Effector memory CD8-positive, alpha-beta T cell (primary cell): ENCODE results near the gene MAN1A2.

Experiments
- ATAC-seq: fragments of 150-1000 bp; cut with Tn5 transposase; replicated peaks from 2 replicates; pipeline ENCODE4 v1.10.0; 2021; ENCODE audit warnings: mild to moderate bottlenecking, moderate library complexity
- DNase-seq, 3 experiments: peaks; one replicate each; pipeline ENCODE4 v3.0.0; 2021
- H3K27ac Mint-ChIP-seq, 2 donors: one replicate each; pipeline ENCODE4 v1.8.0; 2022; ENCODE audit warnings: mild to moderate bottlenecking in 2 of 2, mixed read lengths in 2 of 2, moderate library complexity in 2 of 2
- H3K27me3 Mint-ChIP-seq, 2 donors: one replicate each; pipeline ENCODE4 v1.8.0; 2022; ENCODE audit warnings: mixed read lengths in 2 of 2
- H3K36me3 Mint-ChIP-seq: one replicate; pipeline ENCODE4 v1.8.0; 2022; ENCODE audit warnings: mild to moderate bottlenecking, moderate library complexity, mixed read lengths; ENCODE audit not compliant: insufficient read depth
- H3K4me1 Mint-ChIP-seq, 2 donors: one replicate each; pipeline ENCODE4 v1.8.0; 2022; ENCODE audit warnings: low read depth in 2 of 2, mixed read lengths in 2 of 2
- H3K4me3 Mint-ChIP-seq, 2 donors: one replicate each; pipeline ENCODE4 v1.8.0; 2022; ENCODE audit warnings: mild to moderate bottlenecking in 2 of 2, mixed read lengths in 2 of 2, moderate library complexity in 2 of 2
- H3K9me3 Mint-ChIP-seq, 2 donors: one replicate each; pipeline ENCODE4 v1.8.0; 2022; ENCODE audit warnings: mixed read lengths in 2 of 2

Gene MAN1A2

DNA sequence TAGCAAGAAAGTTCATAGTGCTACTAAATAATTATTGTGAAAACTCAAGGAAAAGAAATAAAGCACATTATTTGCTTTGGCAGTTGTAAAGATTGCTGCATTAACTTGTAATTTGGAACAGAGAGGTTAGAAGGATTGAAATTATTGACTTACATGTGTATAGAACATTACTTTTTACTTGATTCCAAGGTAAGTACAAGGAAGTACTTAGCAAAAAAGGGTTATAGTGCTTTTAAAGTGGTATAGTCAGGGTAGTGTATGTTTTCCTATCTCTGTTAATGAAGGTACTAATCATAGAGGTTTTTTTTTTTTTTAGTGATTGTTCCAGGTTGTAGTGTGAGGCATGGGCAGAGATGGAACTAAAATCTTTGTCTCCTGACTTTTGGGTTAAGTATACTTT lies 29.4 kb downstream of the MAN1A2 start:
- H3K27ac Mint-ChIP-seq: no peak overlapping the region
- H3K27me3 Mint-ChIP-seq: no peaks in the 10 kb centered on the region
- no peaks in the 10 kb centered on the region for H3K36me3 Mint-ChIP-seq
- no peaks in the 10 kb centered on the region for H3K9me3 Mint-ChIP-seq
- H3K4me3 Mint-ChIP-seq: no peak overlapping the region
- no peak for ATAC-seq
- H3K4me1 Mint-ChIP-seq: peaks cover 48 to 73% of the 10 kb centered on the region in 2 donors
- no peak for DNase-seq

DNA sequence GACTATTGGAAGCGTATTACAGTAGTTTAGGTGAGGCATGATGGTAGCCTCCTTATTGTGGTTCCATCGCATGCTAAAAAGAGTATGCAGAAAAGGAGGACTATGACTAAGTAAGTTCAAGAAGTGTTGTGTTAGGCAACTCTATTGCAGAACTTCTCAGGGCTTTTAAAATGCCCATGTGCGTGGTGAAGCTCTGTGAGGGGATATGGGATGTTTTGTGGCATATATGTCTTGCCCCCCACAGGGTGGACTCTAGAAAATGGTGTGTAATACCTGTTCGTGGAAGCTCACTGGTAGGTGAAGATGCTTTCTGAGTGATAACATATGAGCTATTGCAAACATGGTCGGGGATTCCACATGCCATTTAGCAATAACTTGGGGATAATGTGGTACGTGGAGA lies 31.7 kb downstream of the MAN1A2 start:
- ATAC-seq: no peak
- Mint-ChIP-seq H3K27ac (no peak overlapping the region), H3K27me3 (no peaks in the 10 kb centered on the region), H3K4me3 (no peak overlapping the region), H3K9me3 (peaks cover 0 to 2% of the 10 kb centered on the region in 2 donors), H3K36me3 (peaks cover 7% of the 10 kb centered on the region), H3K4me1 (peaks cover 35 to 65% of the 10 kb centered on the region in 2 donors)
- no peak for DNase-seq

DNA sequence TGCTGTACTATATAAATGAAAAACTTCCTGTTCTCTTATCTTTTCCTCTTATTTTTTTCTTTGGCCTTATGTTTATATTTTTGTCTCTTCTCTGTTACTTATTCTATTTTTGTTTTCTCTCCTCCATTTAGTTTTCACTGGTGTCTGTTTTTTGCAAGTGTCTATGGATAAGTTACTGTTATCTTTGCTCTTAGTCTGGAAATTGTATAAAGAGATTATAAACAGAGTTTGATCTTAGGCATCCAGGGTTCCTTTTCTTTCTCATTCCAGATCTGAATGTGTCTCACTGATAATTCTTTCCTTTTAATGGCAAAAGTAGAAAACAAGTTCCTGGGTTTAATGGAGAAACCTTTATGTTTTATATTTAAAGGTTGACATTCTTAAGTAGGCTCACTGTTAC lies 34.5 kb downstream of the MAN1A2 start:
- H3K36me3 Mint-ChIP-seq: peaks cover 19% of the 10 kb centered on the region
- ATAC-seq (no peak), DNase-seq (no peak)
- peaks cover 0 to 2% of the 10 kb centered on the region in 2 donors for H3K9me3 Mint-ChIP-seq
- H3K27me3 Mint-ChIP-seq: no peaks in the 10 kb centered on the region
- H3K4me3 Mint-ChIP-seq: no peak overlapping the region
- H3K4me1 Mint-ChIP-seq: peaks cover 26 to 49% of the 10 kb centered on the region in 2 donors
- no peak overlapping the region for H3K27ac Mint-ChIP-seq

DNA sequence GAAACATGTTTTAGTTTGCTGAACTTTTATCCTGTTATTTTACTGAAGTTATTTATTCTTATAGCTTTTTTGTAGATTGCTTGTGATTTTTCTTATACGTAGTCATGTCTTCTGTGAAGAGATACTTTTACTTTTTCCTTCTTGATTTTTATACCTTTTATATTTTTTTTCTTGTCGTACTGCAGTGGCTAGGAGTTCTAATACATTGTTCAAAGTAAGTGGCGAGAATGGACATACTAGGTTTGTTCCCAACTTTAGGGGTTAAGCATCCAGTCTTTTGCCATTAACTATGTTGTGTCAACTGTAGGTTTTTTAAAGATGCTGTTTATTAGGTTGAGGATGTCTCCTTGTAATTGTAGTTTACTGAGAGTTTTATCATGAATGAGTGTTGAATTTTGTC lies 36.3 kb downstream of the MAN1A2 start:
- Mint-ChIP-seq H3K9me3 (peaks cover 0 to 2% of the 10 kb centered on the region in 2 donors), H3K27ac (no peak overlapping the region), H3K27me3 (no peaks in the 10 kb centered on the region), H3K36me3 (peaks cover 29% of the 10 kb centered on the region), H3K4me1 (peaks cover 23 to 49% of the 10 kb centered on the region in 2 donors), H3K4me3 (no peak overlapping the region)
- no peak for DNase-seq
- no peak for ATAC-seq

DNA sequence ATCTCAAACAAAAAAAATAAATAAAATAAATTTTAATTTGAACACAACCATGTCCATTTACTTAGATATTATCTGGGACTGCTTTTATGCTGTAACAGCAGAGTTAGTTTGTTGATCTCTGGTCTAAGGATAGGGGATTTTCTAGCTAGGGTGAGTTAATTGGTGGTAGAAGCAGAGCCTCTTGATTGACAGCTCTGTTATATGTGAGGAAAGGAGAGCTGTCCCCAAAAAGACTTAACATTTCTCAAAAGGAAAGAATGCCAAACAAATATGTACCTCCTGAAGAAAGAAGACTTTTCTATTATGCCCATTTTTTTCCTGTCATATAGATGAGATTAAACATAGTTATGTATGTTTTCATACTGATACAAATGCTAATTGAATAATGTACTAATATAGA lies 37.8 kb downstream of the MAN1A2 start:
- no peak for ATAC-seq
- Mint-ChIP-seq H3K4me1 (peaks cover 17 to 42% of the 10 kb centered on the region in 2 donors), H3K36me3 (peaks cover 31% of the 10 kb centered on the region)

DNA sequence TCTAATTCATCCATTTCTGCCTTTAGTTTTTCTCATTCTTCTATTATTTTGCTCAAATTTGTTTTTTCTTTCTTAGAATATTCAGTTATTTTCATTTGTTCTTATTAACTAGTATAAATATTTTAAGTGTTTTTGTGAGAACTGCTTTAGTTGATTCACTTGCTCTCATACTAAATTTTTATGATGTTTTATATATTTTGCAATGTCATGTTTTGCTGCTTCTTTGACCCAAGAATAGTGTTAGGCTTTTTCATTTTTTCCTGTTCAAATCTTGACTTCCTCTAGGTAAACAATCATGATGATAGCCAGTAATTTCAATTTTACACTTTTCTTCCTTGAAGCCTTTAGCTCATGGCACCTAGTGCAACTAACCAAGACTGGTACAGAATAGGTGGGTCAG lies 45.2 kb downstream of the MAN1A2 start:
- Mint-ChIP-seq H3K27ac (no peak overlapping the region), H3K4me3 (no peak overlapping the region), H3K4me1 (peaks cover 12 to 36% of the 10 kb centered on the region in 2 donors), H3K27me3 (no peaks in the 10 kb centered on the region), H3K9me3 (no peaks in the 10 kb centered on the region), H3K36me3 (peaks cover 13% of the 10 kb centered on the region)
- ATAC-seq: no peak
- no peak for DNase-seq

More for the DNA sequence above, 37.8 kb downstream of the MAN1A2 start:
- no peak overlapping the region for H3K27ac Mint-ChIP-seq
- no peak overlapping the region for H3K4me3 Mint-ChIP-seq
- DNase-seq: no peak
- H3K27me3 Mint-ChIP-seq: no peaks in the 10 kb centered on the region
- peaks cover 0 to 2% of the 10 kb centered on the region in 2 donors for H3K9me3 Mint-ChIP-seq

DNA sequence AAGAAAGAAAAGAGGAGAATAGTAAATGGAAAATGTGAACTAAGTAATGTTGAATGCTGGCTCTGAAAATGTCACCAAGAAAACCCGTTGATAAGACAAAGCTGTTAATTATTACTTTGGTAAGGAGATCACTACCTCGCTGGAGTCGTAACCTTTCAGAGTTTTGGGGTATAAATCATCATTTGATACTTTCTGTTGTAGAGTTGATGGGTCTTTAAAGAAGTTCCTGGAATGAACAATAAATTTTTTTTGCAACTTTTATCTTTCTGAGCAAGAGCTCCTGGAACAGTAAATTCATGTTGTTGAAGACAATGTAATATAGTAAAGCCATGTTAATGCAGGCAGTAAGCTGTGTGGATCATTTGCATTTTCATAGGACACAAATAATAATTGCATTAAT lies 46.2 kb downstream of the MAN1A2 start:
- Mint-ChIP-seq H3K4me3 (no peak overlapping the region), H3K27me3 (no peaks in the 10 kb centered on the region), H3K9me3 (no peaks in the 10 kb centered on the region), H3K4me1 (peaks cover 10 to 33% of the 10 kb centered on the region in 2 donors), H3K36me3 (peaks cover 10% of the 10 kb centered on the region), H3K27ac (no peak overlapping the region)
- ATAC-seq (no peak), DNase-seq (no peak)

DNA sequence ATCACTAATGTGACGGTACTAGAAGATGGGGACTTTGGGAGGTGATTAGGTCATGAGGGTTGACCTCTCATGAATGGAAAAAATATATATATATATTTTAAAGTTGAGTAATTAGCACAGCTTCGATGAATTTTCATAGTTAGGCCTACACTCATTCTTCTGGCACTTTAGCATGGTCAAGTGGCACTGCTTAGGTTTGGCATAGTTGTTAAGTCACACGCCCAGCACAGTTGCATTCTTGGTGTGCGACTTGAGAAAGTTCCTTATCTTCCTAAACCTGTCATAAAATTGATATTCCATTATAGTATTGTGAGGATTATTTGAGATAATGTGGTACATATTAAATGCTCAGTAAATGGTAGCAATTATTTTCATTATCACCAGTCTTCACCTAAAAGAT lies 47.7 kb downstream of the MAN1A2 start:
- DNase-seq: no peak
- no peak overlapping the region for H3K27ac Mint-ChIP-seq
- H3K4me3 Mint-ChIP-seq: no peak overlapping the region
- no peaks in the 10 kb centered on the region for H3K9me3 Mint-ChIP-seq
- no peak for ATAC-seq
- H3K4me1 Mint-ChIP-seq: peaks cover 11 to 34% of the 10 kb centered on the region in 2 donors
- no peaks in the 10 kb centered on the region for H3K27me3 Mint-ChIP-seq
- peaks cover 5% of the 10 kb centered on the region for H3K36me3 Mint-ChIP-seq

DNA sequence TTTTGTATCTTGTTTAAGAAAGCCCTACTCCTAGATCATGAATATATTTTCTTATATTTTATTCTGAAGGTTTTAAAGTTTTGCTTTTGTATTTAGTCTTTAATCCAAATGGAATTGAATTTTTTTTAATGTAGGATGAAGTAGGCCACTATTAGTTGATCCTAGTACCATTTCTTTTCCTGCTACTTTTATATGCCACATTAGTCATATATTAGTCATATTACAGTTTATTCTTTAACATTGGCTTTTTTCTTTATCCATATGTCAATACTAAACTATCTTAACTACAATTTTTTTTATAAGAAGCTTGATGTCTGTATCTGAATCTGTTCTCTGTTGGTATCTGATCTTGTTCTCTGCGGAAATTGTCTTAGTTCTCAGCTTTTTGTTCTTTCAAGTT lies 48.8 kb downstream of the MAN1A2 start:
- H3K36me3 Mint-ChIP-seq: peaks cover 9% of the 10 kb centered on the region
- no peak overlapping the region for H3K4me3 Mint-ChIP-seq
- H3K9me3 Mint-ChIP-seq: no peaks in the 10 kb centered on the region
- H3K27me3 Mint-ChIP-seq: no peaks in the 10 kb centered on the region
- peaks cover 13 to 36% of the 10 kb centered on the region in 2 donors for H3K4me1 Mint-ChIP-seq
- H3K27ac Mint-ChIP-seq: peak overlapping the region in 1 of 2 donors; percentile 29
- DNase-seq (no peak), ATAC-seq (no peak)

DNA sequence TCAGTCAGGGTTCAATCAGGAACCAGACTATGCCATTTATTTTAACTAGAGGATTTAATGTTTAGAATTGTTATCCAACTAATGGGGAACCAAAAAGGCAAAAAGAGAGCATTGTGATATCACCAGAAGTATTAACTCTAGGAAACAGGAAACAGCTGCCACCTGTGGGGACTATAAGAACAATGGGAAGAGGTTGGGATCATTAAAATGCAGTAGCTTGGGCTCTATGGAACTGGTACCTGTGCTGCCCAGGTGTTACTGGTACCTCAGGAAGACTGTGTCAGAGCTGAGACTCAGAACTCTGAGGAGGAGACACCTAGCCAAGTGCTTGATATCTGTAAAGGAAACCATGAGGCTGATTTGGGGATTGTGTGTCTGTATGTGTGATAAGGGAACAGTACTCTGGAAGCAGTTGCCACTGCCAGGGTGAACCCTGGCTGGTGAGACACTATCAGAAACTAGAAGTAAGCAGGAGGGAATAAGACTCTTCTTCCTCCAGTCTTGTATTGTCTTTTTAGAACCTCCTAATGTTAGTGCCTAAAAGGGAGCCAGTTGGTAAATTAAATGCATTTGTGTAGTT lies 49.4 kb downstream of the MAN1A2 start:
- Mint-ChIP-seq H3K4me3 (no peak overlapping the region), H3K9me3 (no peaks in the 10 kb centered on the region), H3K27me3 (no peaks in the 10 kb centered on the region), H3K4me1 (peaks cover 13 to 37% of the 10 kb centered on the region in 2 donors), H3K27ac (peak overlapping the region; percentile 7 to 29), H3K36me3 (peaks cover 9% of the 10 kb centered on the region)
- DNase-seq: no peak
- no peak for ATAC-seq

DNA sequence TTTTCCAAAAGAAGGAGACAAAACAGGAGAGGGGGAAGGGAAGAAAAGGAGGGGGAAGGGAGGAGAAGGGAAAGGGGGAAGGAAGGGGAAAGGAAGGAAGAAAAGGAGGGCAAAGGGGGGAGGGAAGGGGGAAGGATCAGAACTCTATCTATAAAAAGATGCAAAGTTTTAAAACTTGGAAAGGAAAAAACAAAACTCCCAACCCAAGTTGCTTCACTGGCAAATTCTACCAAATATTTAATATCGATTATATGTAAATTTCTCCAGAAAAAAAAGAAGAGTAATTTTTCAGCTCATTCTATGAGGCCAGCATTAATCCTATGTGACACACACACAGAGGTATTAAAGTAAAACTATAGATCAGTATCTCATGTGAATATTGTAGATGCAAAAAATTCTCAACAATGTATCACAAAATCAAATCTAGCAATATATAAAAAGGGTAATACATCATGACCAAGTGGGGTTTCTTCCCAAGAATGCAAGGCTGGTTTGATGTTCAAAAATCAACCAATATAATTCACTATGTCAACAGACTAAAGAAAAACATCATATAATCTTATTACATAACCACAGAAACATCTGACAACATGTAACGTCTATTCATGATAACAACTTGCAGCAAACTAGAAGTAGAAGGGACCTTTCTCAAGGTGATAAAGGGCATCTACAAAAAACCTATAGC lies 57.9 kb downstream of the MAN1A2 start:
- Mint-ChIP-seq H3K4me1 (peaks cover under 1 to 6% of the 10 kb centered on the region in 2 donors), H3K27me3 (no peaks in the 10 kb centered on the region), H3K4me3 (no peak overlapping the region), H3K9me3 (peaks cover 8 to 14% of the 10 kb centered on the region in 2 donors), H3K27ac (no peak overlapping the region), H3K36me3 (peaks cover 22% of the 10 kb centered on the region)
- DNase-seq (no peak), ATAC-seq (no peak)

DNA sequence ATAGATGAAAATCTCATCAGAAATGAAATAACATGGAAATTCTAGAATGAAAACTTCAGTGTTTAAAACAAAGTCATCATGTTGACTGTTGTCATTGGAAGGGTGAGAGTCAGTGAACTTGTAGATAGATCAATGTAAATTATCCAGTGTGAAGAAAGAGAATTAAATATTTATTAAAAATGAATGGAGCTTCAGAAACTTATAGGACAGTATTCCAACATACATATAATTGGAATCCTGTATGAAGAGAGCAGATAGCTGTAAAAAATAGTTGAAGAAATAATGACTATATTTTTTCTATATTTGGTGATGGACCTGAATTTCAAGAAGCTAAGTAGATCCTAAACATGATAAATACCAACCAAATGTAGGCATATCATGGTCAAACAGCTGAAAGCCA lies 60.0 kb downstream of the MAN1A2 start:
- H3K4me1 Mint-ChIP-seq: no peaks in the 10 kb centered on the region
- peaks cover 18% of the 10 kb centered on the region for H3K36me3 Mint-ChIP-seq
- H3K27me3 Mint-ChIP-seq: no peaks in the 10 kb centered on the region
- no peak for ATAC-seq
- H3K9me3 Mint-ChIP-seq: peaks cover 8 to 14% of the 10 kb centered on the region in 2 donors
- no peak overlapping the region for H3K27ac Mint-ChIP-seq
- no peak overlapping the region for H3K4me3 Mint-ChIP-seq
- DNase-seq: no peak

DNA sequence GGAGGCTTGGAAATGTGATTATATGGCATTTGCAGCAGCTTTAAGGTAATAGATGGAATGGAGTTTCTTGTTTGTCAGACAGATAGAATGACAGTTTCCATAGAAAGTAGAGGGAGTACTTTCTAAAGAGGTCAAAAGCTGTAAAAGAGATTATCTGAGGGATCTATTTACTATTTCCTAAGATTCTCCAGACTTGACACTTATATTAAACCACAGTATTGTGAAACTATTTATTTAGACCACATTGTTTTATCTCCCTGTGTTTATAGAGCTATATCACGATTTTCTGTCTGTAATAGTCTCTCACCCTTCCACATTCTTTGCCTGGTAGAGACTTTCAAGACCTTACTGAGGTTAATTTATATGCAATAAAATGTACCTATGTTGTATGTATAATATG lies 66.7 kb downstream of the MAN1A2 start:
- Mint-ChIP-seq H3K4me1 (peaks cover 14 to 21% of the 10 kb centered on the region in 2 donors), H3K4me3 (no peak overlapping the region), H3K9me3 (no peaks in the 10 kb centered on the region), H3K27ac (no peak overlapping the region), H3K27me3 (no peaks in the 10 kb centered on the region), H3K36me3 (no peaks in the 10 kb centered on the region)
- no peak for ATAC-seq
- no peak for DNase-seq

DNA sequence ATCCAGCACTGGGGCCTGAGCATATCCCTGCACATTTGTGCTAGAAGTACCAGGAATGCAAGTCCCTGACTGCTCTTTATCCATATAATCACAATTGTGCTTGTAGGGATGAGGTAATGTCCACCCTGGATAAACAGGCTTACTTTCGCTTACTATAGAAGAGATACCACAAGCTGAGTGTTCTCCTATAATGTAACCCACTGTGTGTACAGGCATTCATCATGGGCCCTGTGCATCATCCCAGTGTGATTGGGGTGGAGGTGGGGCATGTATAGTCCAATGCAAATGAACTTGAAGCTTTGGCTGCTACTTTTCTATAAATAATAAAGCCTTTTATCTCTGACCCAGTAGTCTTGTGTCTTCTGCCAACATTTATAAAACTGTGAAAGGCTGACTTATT lies 69.3 kb downstream of the MAN1A2 start:
- H3K36me3 Mint-ChIP-seq: no peaks in the 10 kb centered on the region
- DNase-seq (no peak), ATAC-seq (no peak)
- no peak overlapping the region for H3K27ac Mint-ChIP-seq
- H3K9me3 Mint-ChIP-seq: no peaks in the 10 kb centered on the region
- H3K4me3 Mint-ChIP-seq: no peak overlapping the region
- H3K4me1 Mint-ChIP-seq: peaks cover 18 to 26% of the 10 kb centered on the region in 2 donors
- no peaks in the 10 kb centered on the region for H3K27me3 Mint-ChIP-seq
